ENCODE data around the gene GPS1.

The GPS1 gene

GRCh38 chr17:82053130-82053529 lies 1.4 kb downstream of the GPS1 start:
- in situ Hi-C loops (cut with HindIII; ENCODE audit: low pct_ligation_motif_present, low pct_unique_long_range_greater_than_20kb, low sequenced_read_pairs) = no loop called here

DNA sequence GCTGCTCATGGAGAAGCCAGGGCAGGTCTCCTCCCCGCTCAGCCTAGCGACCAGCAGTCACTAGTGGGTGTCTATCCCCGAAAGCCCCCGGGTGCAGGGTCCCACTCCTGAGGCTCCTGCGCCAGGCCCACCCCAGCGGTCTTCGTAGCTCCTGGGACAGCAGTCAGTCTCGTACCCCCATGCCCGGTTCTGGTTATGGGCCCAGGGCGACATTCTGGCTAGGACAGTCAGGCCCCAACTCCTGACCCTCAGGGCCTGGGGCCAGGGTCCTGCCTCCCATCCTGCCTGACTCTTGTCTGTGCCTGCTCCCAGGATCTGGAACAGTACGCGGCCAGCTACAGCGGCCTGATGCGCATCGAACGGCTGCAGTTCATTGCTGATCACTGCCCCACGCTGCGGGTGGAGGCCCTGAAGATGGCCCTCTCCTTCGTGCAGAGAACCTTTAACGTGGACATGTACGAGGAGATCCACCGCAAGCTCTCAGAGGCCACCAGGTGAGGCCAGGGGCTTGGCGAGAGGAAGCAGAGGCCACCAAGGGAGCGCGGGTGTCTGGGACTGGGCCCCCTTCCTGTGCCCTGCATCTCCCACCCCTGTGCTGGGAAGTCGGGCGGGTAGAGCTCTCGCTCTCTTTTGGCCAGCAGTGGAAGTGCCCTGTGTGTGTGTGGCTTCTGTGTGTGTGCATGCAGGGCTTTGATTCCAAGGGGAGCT lies 2.0 kb downstream of the GPS1 start:
- in situ Hi-C loops (cut with HindIII; ENCODE audit: low pct_ligation_motif_present, low pct_unique_long_range_greater_than_20kb, low sequenced_read_pairs) = no loop called here
- DNase-seq = no peak

More at GRCh38 chr17:82053130-82053529, 1.4 kb downstream of the GPS1 start:
- no peak for DNase-seq

- DNase-seq = no peak
- in situ Hi-C loops (cut with HindIII; ENCODE audit: low pct_ligation_motif_present, low pct_unique_long_range_greater_than_20kb, low sequenced_read_pairs) = no loop called here
Measured at GRCh38 chr17:82054351-82055022, 2.8 kb downstream of the GPS1 start.

- in situ Hi-C loops (cut with HindIII; ENCODE audit: low pct_ligation_motif_present, low pct_unique_long_range_greater_than_20kb, low sequenced_read_pairs) = no loop called here
- no peak for DNase-seq
Measured at GRCh38 chr17:82055023-82055964, 3.6 kb downstream of the GPS1 start.

GRCh38 chr17:82055965-82056728 lies 4.4 kb downstream of the GPS1 start:
- in situ Hi-C loops (cut with HindIII; ENCODE audit: low pct_ligation_motif_present, low pct_unique_long_range_greater_than_20kb, low sequenced_read_pairs) = no loop called here
- no peak for DNase-seq

DNA sequence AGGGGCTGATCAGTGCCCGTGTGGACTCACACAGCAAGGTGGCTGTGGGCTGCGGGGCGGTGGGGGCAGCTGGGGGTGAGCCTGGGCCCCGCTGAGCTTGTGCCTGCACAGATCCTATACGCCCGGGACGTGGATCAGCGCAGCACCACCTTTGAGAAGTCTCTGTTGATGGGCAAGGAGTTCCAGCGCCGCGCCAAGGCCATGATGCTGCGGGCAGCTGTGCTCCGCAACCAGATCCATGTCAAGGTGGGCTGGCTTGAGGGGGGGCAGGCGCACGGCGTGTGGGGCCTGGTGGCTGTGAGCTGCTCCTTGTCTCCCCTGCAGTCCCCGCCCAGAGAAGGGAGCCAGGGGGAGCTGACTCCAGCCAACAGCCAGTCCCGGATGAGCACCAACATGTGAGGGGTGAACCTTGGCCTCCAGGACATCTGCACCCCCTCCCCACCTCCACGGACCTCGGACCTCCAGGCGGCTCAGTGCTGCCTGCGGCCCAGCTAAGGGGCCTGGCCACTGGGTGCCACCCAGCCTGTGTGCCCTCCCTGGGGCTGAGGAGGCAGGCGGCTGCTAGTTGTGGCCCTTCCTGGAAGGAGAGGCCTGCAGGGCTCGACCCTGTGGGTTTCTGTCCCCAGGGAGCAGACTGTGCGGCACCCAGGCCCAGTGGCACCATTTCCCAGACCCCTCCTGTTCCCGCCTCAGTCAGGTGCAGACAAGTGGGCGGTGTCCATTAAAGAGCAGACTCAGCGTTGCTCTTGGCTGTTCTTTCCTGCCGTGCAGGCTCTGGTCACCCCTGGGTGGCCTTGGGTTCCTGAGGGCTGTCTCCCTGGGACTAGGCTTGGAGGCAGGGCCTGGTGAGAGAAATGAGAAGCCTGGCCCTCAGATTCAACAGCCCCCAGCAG lies 5.3 kb downstream of the GPS1 start:
- in situ Hi-C loops (cut with HindIII; ENCODE audit: low pct_ligation_motif_present, low pct_unique_long_range_greater_than_20kb, low sequenced_read_pairs) = no loop called here
- no peak for DNase-seq

DNA sequence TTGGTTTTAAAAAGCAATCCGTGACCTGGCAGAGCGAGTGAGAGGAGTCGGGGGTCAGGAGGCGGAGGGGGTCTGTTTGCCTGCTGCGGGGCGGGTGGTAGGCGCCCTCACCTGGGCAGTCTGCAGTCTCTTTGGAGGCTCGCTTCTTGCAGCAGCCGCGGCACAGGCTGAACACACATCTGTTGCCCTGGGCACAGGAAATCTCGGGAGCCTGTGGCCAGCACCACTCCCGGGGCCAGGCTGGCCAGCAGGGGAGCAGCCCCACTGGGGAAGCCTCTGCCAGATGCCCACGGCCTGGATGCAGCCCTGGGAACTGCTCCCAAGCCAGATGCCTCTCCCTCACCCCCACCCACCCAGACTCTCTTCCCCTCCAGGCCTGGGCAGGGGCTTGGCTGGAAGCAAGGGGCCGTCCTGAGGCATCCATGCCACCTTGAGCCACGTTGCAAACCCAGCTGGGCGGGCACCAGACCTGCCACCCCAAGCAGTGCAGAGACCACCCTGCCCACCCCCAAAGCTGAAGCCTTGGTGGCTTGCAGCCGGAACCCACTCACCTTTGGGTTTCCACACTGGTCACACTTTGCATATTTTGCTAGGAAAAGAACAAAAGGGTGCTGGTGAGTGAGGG lies 6.6 kb downstream of the GPS1 start:
- in situ Hi-C loops (cut with HindIII; ENCODE audit: low pct_ligation_motif_present, low pct_unique_long_range_greater_than_20kb, low sequenced_read_pairs) = no loop called here
- DNase-seq = no peak

GRCh38 chr17:82058855-82059249 lies 7.2 kb downstream of the GPS1 start:
- in situ Hi-C loops (cut with HindIII; ENCODE audit: low pct_ligation_motif_present, low pct_unique_long_range_greater_than_20kb, low sequenced_read_pairs) = no loop called here

GRCh38 chr17:82059272-82060000 lies 7.7 kb downstream of the GPS1 start:
- in situ Hi-C loops (cut with HindIII; ENCODE audit: low pct_ligation_motif_present, low pct_unique_long_range_greater_than_20kb, low sequenced_read_pairs) = no loop called here
- no peak for DNase-seq

More at GRCh38 chr17:82058855-82059249, 7.2 kb downstream of the GPS1 start:
- no peak for DNase-seq

- in situ Hi-C loops (cut with HindIII; ENCODE audit: low pct_ligation_motif_present, low pct_unique_long_range_greater_than_20kb, low sequenced_read_pairs) = no loop called here
- DNase-seq = no peak
Measured at GRCh38 chr17:82060001-82060380, 8.3 kb downstream of the GPS1 start.

GRCh38 chr17:82060614-82061013 lies 8.9 kb downstream of the GPS1 start:
- in situ Hi-C loops (cut with HindIII; ENCODE audit: low pct_ligation_motif_present, low pct_unique_long_range_greater_than_20kb, low sequenced_read_pairs) = no loop called here
- no peak for DNase-seq

GRCh38 chr17:82061047-82061925 lies 9.6 kb downstream of the GPS1 start:
- in situ Hi-C loops (cut with HindIII; ENCODE audit: low pct_ligation_motif_present, low pct_unique_long_range_greater_than_20kb, low sequenced_read_pairs) = no loop called here
- no peak for DNase-seq

GRCh38 chr17:82062076-82062983 lies 10.6 kb downstream of the GPS1 start:
- in situ Hi-C loops (cut with HindIII; ENCODE audit: low pct_ligation_motif_present, low pct_unique_long_range_greater_than_20kb, low sequenced_read_pairs) = no loop called here
- no peak for DNase-seq

GRCh38 chr17:82062984-82063368 lies 11.3 kb downstream of the GPS1 start:
- DNase-seq = no peak
- in situ Hi-C loops (cut with HindIII; ENCODE audit: low pct_ligation_motif_present, low pct_unique_long_range_greater_than_20kb, low sequenced_read_pairs) = no loop called here
